ENCODE measurements around the gene MARK2.
A peak's percentile ranks its signal among the peaks of the same experiment; 100 is the strongest.

Gene MARK2

DNA sequence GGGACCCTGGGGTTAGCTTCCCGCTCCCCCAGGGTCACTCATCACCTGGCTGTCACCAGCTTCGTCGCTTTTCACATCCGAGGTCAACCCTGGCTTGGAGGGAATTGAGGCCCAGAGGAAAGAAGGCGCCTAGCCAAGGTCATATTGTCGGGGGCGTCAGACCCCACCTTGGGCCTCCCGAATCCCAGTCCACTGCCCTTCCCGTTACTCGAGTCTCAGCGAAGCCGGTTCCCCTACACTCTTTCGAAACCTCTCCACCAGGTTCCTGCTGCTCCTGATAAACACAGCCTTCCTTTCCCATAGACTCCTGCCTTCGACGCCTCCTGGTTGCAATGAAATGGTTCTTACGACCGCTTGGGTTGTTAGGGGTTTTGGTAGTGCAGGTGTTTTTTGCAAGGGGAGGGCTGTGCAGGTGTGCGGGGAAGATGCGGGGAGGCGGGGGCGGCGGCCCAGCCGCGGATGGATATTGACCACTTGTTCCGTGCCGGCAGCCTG, 100.5 kb downstream of the MARK2 start:
- TF ChIP-seq ZBTB7A (IDR thresholded peaks at IDR 0.05; ENCODE audit: low read depth) = 0 out of 2 replicates have a peak, but pooled peaks have one; percentile 8
- TF ChIP-seq, protein P1, sequence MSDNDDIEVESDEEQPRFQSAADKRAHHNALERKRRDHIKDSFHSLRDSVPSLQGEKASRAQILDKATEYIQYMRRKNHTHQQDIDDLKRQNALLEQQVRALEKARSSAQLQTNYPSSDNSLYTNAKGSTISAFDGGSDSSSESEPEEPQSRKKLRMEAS (IDR thresholded peaks at IDR 0.05) = no peak

DNA sequence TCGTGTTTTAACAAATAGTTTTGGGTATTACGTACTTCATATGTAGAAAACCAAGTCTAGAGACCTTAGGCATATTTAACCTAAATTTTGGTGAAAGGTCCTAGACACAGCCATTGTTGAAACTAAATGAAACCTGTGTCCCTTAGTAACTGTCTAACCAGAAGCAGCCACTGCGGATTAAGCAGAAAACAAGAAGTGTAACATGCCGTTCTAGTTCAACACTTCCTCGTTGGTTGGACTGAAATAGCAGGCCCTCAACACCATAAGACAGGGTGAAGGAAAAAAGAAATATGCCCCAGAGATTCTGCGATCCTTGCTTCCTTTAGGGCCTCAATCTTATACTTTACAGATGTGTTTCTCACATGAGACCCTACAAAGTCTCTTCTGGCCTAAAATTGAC, 101.9 kb downstream of the MARK2 start:
- TF ChIP-seq EGR1 (IDR thresholded peaks at IDR 0.05) = no peak
- no peak for TF ChIP-seq FOXM1 (IDR thresholded peaks at IDR 0.05; ENCODE audit: borderline replicate concordance, low read depth)
- TF ChIP-seq, protein P2, sequence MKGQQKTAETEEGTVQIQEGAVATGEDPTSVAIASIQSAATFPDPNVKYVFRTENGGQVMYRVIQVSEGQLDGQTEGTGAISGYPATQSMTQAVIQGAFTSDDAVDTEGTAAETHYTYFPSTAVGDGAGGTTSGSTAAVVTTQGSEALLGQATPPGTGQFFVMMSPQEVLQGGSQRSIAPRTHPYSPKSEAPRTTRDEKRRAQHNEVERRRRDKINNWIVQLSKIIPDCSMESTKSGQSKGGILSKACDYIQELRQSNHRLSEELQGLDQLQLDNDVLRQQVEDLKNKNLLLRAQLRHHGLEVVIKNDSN (IDR thresholded peaks at IDR 0.05) = no peak
- no peak for TF ChIP-seq CEBPB (IDR thresholded peaks at IDR 0.05)
- TF ChIP-seq, protein P1 (IDR thresholded peaks at IDR 0.05) = no peak
- no peak for TF ChIP-seq NFIC (IDR thresholded peaks at IDR 0.05)
- no peak for TF ChIP-seq TEAD4 (IDR thresholded peaks at IDR 0.05)
- no peak for TF ChIP-seq EP300 (IDR thresholded peaks at IDR 0.05; ENCODE audit: borderline replicate concordance)
- TF ChIP-seq RAD21 (IDR thresholded peaks at IDR 0.05; ENCODE audit: low read depth) = no peak
- TF ChIP-seq, protein P3, sequence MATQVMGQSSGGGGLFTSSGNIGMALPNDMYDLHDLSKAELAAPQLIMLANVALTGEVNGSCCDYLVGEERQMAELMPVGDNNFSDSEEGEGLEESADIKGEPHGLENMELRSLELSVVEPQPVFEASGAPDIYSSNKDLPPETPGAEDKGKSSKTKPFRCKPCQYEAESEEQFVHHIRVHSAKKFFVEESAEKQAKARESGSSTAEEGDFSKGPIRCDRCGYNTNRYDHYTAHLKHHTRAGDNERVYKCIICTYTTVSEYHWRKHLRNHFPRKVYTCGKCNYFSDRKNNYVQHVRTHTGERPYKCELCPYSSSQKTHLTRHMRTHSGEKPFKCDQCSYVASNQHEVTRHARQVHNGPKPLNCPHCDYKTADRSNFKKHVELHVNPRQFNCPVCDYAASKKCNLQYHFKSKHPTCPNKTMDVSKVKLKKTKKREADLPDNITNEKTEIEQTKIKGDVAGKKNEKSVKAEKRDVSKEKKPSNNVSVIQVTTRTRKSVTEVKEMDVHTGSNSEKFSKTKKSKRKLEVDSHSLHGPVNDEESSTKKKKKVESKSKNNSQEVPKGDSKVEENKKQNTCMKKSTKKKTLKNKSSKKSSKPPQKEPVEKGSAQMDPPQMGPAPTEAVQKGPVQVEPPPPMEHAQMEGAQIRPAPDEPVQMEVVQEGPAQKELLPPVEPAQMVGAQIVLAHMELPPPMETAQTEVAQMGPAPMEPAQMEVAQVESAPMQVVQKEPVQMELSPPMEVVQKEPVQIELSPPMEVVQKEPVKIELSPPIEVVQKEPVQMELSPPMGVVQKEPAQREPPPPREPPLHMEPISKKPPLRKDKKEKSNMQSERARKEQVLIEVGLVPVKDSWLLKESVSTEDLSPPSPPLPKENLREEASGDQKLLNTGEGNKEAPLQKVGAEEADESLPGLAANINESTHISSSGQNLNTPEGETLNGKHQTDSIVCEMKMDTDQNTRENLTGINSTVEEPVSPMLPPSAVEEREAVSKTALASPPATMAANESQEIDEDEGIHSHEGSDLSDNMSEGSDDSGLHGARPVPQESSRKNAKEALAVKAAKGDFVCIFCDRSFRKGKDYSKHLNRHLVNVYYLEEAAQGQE (IDR thresholded peaks at IDR 0.05; ENCODE audit: low read depth) = no peak
- no peak for TF ChIP-seq TCF12 (IDR thresholded peaks at IDR 0.05; ENCODE audit: low read depth)
- TF ChIP-seq CREB1 (IDR thresholded peaks at IDR 0.05; ENCODE audit: low read depth) = no peak
- no peak for TF ChIP-seq YY1 (IDR thresholded peaks at IDR 0.05; ENCODE audit: low read depth)
- no peak for TF ChIP-seq ZBTB7A (IDR thresholded peaks at IDR 0.05; ENCODE audit: low read depth)
- TF ChIP-seq TAF1 (IDR thresholded peaks at IDR 0.05; ENCODE audit: low read depth) = no peak

DNA sequence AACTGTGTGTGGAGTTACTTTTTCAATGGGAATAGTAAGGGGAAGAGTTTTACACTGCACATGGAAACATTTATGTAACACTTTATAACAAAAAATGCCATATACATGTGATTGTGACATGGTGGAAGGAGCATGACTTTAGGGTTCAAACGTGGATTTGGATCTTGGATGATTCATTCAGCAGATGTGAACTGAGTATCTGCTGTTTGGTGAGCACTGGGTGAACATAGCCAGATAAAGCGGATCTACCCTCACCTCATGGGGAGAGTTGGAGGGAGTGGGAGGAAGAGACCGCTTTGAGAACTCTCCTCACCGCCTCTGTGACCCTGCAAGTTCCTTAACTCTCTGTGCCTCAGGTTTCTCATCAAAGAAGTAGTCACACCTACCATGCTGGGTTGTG, 103.0 kb downstream of the MARK2 start:
- TF ChIP-seq EP300 (IDR thresholded peaks at IDR 0.05; ENCODE audit: borderline replicate concordance) = no peak
- no peak for TF ChIP-seq CREB1 (IDR thresholded peaks at IDR 0.05; ENCODE audit: low read depth)

DNA sequence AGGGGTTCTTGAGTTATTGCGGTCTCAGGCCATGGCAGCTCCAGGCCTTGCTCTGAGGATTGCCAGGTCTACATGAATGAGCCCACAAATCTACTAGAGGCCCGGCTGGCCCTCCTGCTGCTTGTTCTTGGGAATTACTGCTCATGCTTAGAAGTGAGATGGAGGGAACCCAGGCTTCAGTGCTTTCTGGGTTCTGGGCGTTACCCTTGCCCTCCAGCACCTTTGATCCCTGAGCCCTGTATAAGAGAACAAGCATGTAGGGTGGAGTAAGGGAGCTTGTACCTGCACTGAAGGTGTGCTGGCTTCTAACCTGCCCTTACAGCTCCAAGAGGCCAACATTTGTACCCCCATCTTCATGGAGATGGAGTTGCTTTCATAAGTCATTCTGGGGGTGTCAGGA, 103.9 kb downstream of the MARK2 start:
- TF ChIP-seq TCF12 (IDR thresholded peaks at IDR 0.05; ENCODE audit: low read depth) = no peak
- TF ChIP-seq CEBPB (IDR thresholded peaks at IDR 0.05) = no peak
- no peak for TF ChIP-seq TAF1 (IDR thresholded peaks at IDR 0.05; ENCODE audit: low read depth)
- TF ChIP-seq ZBTB7A (IDR thresholded peaks at IDR 0.05; ENCODE audit: low read depth) = no peak
- TF ChIP-seq NFIC (IDR thresholded peaks at IDR 0.05) = no peak
- TF ChIP-seq EGR1 (IDR thresholded peaks at IDR 0.05) = no peak
- TF ChIP-seq YY1 (IDR thresholded peaks at IDR 0.05; ENCODE audit: low read depth) = no peak
- TF ChIP-seq TEAD4 (IDR thresholded peaks at IDR 0.05) = no peak
- no peak for TF ChIP-seq CREB1 (IDR thresholded peaks at IDR 0.05; ENCODE audit: low read depth)
- TF ChIP-seq, protein P1 (IDR thresholded peaks at IDR 0.05) = no peak
- TF ChIP-seq, protein P3 (IDR thresholded peaks at IDR 0.05; ENCODE audit: low read depth) = no peak
- no peak for TF ChIP-seq RAD21 (IDR thresholded peaks at IDR 0.05; ENCODE audit: low read depth)
- no peak for TF ChIP-seq EP300 (IDR thresholded peaks at IDR 0.05; ENCODE audit: borderline replicate concordance)
- no peak for TF ChIP-seq FOXM1 (IDR thresholded peaks at IDR 0.05; ENCODE audit: borderline replicate concordance, low read depth)
- TF ChIP-seq, protein P2 (IDR thresholded peaks at IDR 0.05) = no peak

DNA sequence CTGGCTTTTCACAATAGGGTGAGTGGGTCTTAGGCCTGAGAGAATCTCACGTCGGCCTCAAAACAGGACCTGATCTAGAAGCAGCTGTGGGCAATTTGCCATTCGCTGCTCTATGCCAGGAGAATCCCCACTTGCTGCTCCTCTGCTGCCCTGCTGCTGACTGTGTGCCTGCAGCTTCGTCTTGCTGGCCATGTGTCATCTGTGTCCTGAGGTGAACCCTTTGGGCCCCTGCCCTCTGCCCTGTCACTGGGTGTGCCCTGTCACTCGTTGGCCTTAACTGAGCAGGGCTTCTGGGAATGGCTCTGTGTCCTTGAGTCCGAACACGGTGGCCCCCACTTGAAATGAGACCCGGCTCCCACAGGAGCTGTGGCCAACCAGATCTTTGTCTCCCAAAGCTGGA, 106.1 kb downstream of the MARK2 start:
- TF ChIP-seq, protein P2 (IDR thresholded peaks at IDR 0.05) = no peak

DNA sequence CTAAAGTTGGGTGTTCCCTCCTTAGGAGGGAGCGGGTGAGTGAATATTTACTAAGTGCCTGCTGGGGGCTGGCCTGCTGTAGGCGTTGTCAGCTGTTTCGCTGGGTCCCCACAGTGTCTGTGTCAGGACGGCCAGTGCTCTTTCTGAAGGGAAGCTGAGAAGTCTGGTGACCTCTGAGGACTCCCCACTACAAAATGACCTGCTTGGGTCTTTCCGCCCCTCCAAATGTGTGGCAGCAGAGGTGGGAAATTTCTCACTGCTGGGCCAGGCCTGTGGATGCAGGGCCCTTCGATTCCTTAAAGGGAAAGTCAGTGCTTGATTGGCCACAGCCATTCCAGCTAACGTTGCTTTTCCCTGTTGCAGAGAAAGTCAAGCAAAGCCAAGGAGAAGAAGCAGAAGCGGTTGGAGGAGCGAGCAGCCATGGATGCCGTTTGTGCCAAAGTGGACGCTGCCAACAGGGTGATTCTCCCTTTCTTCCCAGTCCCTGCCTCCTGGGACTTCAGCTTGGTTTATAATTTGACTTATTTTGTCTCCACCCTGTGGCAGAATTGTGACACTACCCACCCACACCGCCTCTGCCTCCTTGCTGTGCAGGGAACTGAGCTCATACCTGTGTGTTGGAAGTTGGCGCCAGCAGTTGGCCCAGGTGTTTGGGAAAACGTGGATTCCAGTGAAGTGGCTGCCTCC, 106.7 kb downstream of the MARK2 start:
- TF ChIP-seq, protein P1 (IDR thresholded peaks at IDR 0.05) = no peak
- no peak for TF ChIP-seq NFIC (IDR thresholded peaks at IDR 0.05)
- TF ChIP-seq FOXM1 (IDR thresholded peaks at IDR 0.05; ENCODE audit: borderline replicate concordance, low read depth) = no peak
- no peak for TF ChIP-seq EP300 (IDR thresholded peaks at IDR 0.05; ENCODE audit: borderline replicate concordance)
- no peak for TF ChIP-seq CEBPB (IDR thresholded peaks at IDR 0.05)
- no peak for TF ChIP-seq CREB1 (IDR thresholded peaks at IDR 0.05; ENCODE audit: low read depth)
- TF ChIP-seq RAD21 (IDR thresholded peaks at IDR 0.05; ENCODE audit: low read depth) = peak; percentile 76
- no peak for TF ChIP-seq TAF1 (IDR thresholded peaks at IDR 0.05; ENCODE audit: low read depth)

Measured in Ishikawa (cell line).